ENCODE data around the gene EFCAB11.

EFCAB11 gene

GRCh38 chr14:89954070-89955021, at the start of gene EFCAB11:
Gene EFCAB11 (minus strand): TSS chr14:89954730. CDS start chr14:89954660, 70 bp downstream.
- peak; percentile 98 for DNase-seq (ENCODE audit: low spot score)

- peak; percentile 57 for DNase-seq (ENCODE audit: low spot score)
Observed at GRCh38 chr14:90003526-90004307, 49.2 kb upstream of the EFCAB11 start.

- DNase-seq (ENCODE audit: low spot score) = no peak
Observed at GRCh38 chr14:90000935-90001334, 46.4 kb upstream of the EFCAB11 start.

- DNase-seq (ENCODE audit: low spot score) = no peak
Observed at GRCh38 chr14:89996963-89997362, 42.4 kb upstream of the EFCAB11 start.

- DNase-seq (ENCODE audit: low spot score) = no peak
Observed at GRCh38 chr14:89992273-89992672, 37.7 kb upstream of the EFCAB11 start.

- DNase-seq (ENCODE audit: low spot score) = no peak
Observed at GRCh38 chr14:89990623-89991275, 36.2 kb upstream of the EFCAB11 start.

GRCh38 chr14:89990218-89990617, 35.7 kb upstream of the EFCAB11 start:
- no peak for DNase-seq (ENCODE audit: low spot score)

GRCh38 chr14:89988787-89989186, 34.3 kb upstream of the EFCAB11 start:
- DNase-seq (ENCODE audit: low spot score) = no peak

GRCh38 chr14:89987161-89987475, 32.6 kb upstream of the EFCAB11 start:
- no peak for DNase-seq (ENCODE audit: low spot score)

GRCh38 chr14:89986462-89987160, 32.1 kb upstream of the EFCAB11 start:
- DNase-seq (ENCODE audit: low spot score) = no peak

- DNase-seq (ENCODE audit: low spot score) = no peak
Observed at GRCh38 chr14:89983375-89983774, 28.8 kb upstream of the EFCAB11 start.

- no peak for DNase-seq (ENCODE audit: low spot score)
Observed at GRCh38 chr14:89978656-89979055, 24.1 kb upstream of the EFCAB11 start.

GRCh38 chr14:89977668-89978067, 23.1 kb upstream of the EFCAB11 start:
- no peak for DNase-seq (ENCODE audit: low spot score)

GRCh38 chr14:89973234-89973823, 18.8 kb upstream of the EFCAB11 start:
- DNase-seq (ENCODE audit: low spot score) = peak; percentile 52

- DNase-seq (ENCODE audit: low spot score) = no peak
Observed at GRCh38 chr14:89965839-89966238, 11.3 kb upstream of the EFCAB11 start.

- DNase-seq (ENCODE audit: low spot score) = no peak
Observed at GRCh38 chr14:89963288-89963978, 8.9 kb upstream of the EFCAB11 start.

- no peak for DNase-seq (ENCODE audit: low spot score)
Observed at GRCh38 chr14:89960914-89961313, 6.4 kb upstream of the EFCAB11 start.

- peak; percentile 20 for DNase-seq (ENCODE audit: low spot score)
Observed at GRCh38 chr14:89959853-89960445, 5.4 kb upstream of the EFCAB11 start.

GRCh38 chr14:89958966-89959365, 4.4 kb upstream of the EFCAB11 start:
- DNase-seq (ENCODE audit: low spot score) = no peak

GRCh38 chr14:89957791-89958190, 3.3 kb upstream of the EFCAB11 start:
- DNase-seq (ENCODE audit: low spot score) = no peak

GRCh38 chr14:89957376-89957775, 2.8 kb upstream of the EFCAB11 start:
- no peak for DNase-seq (ENCODE audit: low spot score)

All from activated CD4-positive, alpha-beta T cell treated with anti-CD3 and anti-CD28 coated beads, Interleukin-2, Interleukin-4, amounts not matched to agents 100 ng/mL and 50 ng/mL, durations not matched to agents 16 hours and 8 hours (primary cell).